ENCODE data around the gene DNAJC22. TPM values are rescaled to one million over a fixed set of nuclear protein-coding genes. Genes with fewer than 3 reads are reported as not detected.

Gene DNAJC22
- total RNA-seq, 2 experiments from 2014 or later, result 0.16 to 0.76 TPM

DNA sequence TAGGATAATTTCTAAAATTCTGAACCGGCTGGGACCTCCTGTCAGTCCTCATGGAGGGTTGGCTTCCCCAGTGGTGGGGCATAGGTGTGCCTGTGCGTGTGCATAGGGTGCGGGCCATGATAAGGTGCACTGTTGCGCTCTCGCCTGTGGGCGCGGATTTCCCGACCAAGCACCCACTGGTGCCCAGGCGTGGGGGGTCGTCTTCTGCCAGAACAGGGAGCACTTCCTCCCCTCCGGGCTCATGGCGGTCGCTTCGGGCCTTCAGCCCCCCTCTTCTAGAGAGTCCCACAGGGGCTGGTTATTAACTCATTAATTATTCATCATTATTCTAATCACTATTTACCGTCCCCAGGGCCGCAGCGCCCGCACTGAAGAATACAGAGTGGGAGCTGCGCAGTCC lies 12.5 kb upstream of the DNAJC22 start:
- Histone ChIP-seq H2AFZ (ENCODE audit: low read length) (no peak overlapping the region), H3K4me1 (ENCODE audit: insufficient read depth, low read length, poor library complexity, severe bottlenecking) (peaks cover 11% of the 10 kb centered on the region), H3K36me3 (ENCODE audit: insufficient read depth, low read length) (peaks cover 26% of the 10 kb centered on the region), H3K4me3 (ENCODE audit: low read depth, low read length, poor library complexity, severe bottlenecking) (no peak overlapping the region), H3K9me3 (ENCODE audit: low read length) (no peaks in the 10 kb centered on the region), H4K20me1 (ENCODE audit: insufficient read depth, low read length) (no peaks in the 10 kb centered on the region), H3K4me2 (ENCODE audit: low read length) (no peak overlapping the region), H3K9me2 (ENCODE audit: insufficient read depth, low read length) (no peaks in the 10 kb centered on the region), H3K27ac (ENCODE audit: low read depth, low read length, poor library complexity, severe bottlenecking) (no peak overlapping the region), H3K79me2 (ENCODE audit: insufficient read depth, low read depth, low read length) (no peaks in the 10 kb centered on the region)
- ChIA-PET POLR2A (interaction anchor here (1.2 kb wide), 1 partner anchor 12 kb away, joined by 3 read pairs; no protein-coding TSS in a partner anchor), CTCF (ENCODE audit: unreplicated experiment) (no interaction called here)
- intact Hi-C loops (cut with micrococcal nuclease; ENCODE audit: unreplicated experiment), result no loop called here
- DNase-seq (ENCODE audit: low spot score), result no peak
- no TSS peak for BruUV-seq (replicated peaks)
- TF ChIP-seq, protein P1, sequence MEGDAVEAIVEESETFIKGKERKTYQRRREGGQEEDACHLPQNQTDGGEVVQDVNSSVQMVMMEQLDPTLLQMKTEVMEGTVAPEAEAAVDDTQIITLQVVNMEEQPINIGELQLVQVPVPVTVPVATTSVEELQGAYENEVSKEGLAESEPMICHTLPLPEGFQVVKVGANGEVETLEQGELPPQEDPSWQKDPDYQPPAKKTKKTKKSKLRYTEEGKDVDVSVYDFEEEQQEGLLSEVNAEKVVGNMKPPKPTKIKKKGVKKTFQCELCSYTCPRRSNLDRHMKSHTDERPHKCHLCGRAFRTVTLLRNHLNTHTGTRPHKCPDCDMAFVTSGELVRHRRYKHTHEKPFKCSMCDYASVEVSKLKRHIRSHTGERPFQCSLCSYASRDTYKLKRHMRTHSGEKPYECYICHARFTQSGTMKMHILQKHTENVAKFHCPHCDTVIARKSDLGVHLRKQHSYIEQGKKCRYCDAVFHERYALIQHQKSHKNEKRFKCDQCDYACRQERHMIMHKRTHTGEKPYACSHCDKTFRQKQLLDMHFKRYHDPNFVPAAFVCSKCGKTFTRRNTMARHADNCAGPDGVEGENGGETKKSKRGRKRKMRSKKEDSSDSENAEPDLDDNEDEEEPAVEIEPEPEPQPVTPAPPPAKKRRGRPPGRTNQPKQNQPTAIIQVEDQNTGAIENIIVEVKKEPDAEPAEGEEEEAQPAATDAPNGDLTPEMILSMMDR (conservative IDR thresholded peaks at IDR 0.05; ENCODE audit: low read length), result no peak
- no peak for TF ChIP-seq EZH2phosphoT487 (IDR thresholded peaks at IDR 0.05; ENCODE audit: borderline replicate concordance, low read depth, low read length)

DNA sequence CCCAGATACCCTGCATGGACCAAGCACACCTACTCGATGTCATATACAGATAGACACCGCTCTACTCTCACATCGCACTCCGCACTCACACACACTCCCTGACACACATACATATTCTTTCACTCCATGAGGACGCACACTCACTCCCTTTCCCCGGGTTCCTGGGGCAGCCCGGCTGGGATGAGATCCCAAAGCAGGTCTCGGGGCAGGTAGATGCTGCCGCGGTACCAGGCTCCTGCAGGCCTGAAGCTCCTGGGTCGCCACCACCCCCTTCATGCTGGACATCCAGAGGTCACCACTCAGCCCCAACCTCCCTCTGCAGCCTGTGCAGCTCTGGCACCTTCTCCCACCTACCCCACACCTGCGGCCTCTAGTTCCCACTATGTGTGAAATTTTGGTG lies 12.0 kb upstream of the DNAJC22 start:
- no peak for DNase-seq (ENCODE audit: low spot score)
- Histone ChIP-seq H3K27ac (ENCODE audit: low read depth, low read length, poor library complexity, severe bottlenecking) (no peak overlapping the region), H3K9me2 (ENCODE audit: insufficient read depth, low read length) (no peaks in the 10 kb centered on the region), H3K9me3 (ENCODE audit: low read length) (no peaks in the 10 kb centered on the region), H3K79me2 (ENCODE audit: insufficient read depth, low read depth, low read length) (no peaks in the 10 kb centered on the region), H2AFZ (ENCODE audit: low read length) (no peak overlapping the region), H3K4me3 (ENCODE audit: low read depth, low read length, poor library complexity, severe bottlenecking) (no peak overlapping the region), H3K4me2 (ENCODE audit: low read length) (no peak overlapping the region), H4K20me1 (ENCODE audit: insufficient read depth, low read length) (no peaks in the 10 kb centered on the region), H3K4me1 (ENCODE audit: insufficient read depth, low read length, poor library complexity, severe bottlenecking) (peaks cover 11% of the 10 kb centered on the region), H3K36me3 (ENCODE audit: insufficient read depth, low read length) (peaks cover 21% of the 10 kb centered on the region)
- POLR2A ChIA-PET, result interaction anchor here (1.2 kb wide), 1 partner anchor 13 kb away, joined by 3 read pairs; no protein-coding TSS in a partner anchor
- intact Hi-C loops (cut with micrococcal nuclease; ENCODE audit: unreplicated experiment), result no loop called here
- CTCF ChIA-PET (ENCODE audit: unreplicated experiment), result no interaction called here
- no TSS peak for BruUV-seq (replicated peaks)
- TF ChIP-seq EZH2phosphoT487 (IDR thresholded peaks at IDR 0.05; ENCODE audit: borderline replicate concordance, low read depth, low read length), result no peak
- TF ChIP-seq, protein P1 (conservative IDR thresholded peaks at IDR 0.05; ENCODE audit: low read length), result no peak

DNA sequence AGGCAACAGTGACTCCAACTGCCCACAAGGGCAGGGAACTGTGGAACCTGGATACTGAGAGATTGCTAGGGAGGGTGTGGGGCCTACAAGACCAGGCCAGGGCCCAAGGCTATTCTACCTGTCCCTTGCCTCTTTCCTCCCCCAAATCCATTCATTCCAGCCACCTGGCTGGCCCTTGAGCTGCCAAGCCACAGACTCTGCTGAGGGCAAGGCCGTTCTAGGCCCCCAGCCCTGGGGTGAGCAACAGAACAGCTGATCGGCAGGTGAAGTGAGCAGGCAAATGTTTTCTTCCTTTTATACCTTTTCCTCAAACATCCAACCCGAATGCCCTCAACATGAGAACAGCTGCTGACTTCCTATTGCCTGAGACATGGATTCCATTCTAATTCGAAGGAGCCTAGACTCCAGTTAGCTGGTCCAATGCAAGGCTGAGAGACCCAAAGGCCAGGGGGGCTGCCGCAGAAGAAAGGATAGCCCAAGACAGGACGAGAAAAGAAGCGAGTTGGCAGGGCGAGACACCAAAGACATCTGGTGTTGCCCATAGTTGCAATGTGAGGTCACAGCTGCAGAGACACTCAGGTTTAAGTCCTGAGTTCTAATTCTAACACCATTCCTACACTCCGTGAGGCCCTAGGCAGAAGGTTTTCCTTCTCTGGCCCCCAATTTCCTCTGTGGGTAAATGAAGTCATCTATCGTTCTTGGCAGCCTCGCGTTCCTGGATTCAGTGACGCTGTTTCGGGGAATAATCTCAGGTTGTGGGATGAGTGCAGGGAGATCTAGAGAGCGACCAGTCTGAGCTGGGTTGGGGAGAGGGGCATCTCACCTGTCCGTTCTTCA lies 11.4 kb upstream of the DNAJC22 start:
- no peak overlapping the region for H3K4me2 ChIP-seq (ENCODE audit: low read length)
- DNase-seq (ENCODE audit: low spot score), result no peak
- no peak overlapping the region for H3K4me3 ChIP-seq (ENCODE audit: low read depth, low read length, poor library complexity, severe bottlenecking)
- H3K9me2 ChIP-seq (ENCODE audit: insufficient read depth, low read length), result no peaks in the 10 kb centered on the region
- BruUV-seq (replicated peaks), result no TSS peak
- ChIA-PET POLR2A (interaction anchor here (1.2 kb wide), 1 partner anchor 13 kb away, joined by 3 read pairs; no protein-coding TSS in a partner anchor), CTCF (ENCODE audit: unreplicated experiment) (no interaction called here)
- no peaks in the 10 kb centered on the region for H3K9me3 ChIP-seq (ENCODE audit: low read length)
- intact Hi-C loops (cut with micrococcal nuclease; ENCODE audit: unreplicated experiment), result no loop called here
- H4K20me1 ChIP-seq (ENCODE audit: insufficient read depth, low read length), result no peaks in the 10 kb centered on the region
- peaks cover 11% of the 10 kb centered on the region for H3K4me1 ChIP-seq (ENCODE audit: insufficient read depth, low read length, poor library complexity, severe bottlenecking)
- peaks cover 15% of the 10 kb centered on the region; the same call in 1 of the 2 replicates for H3K36me3 ChIP-seq (ENCODE audit: insufficient read depth, low read length)
- H3K27ac ChIP-seq (ENCODE audit: low read depth, low read length, poor library complexity, severe bottlenecking), result no peak overlapping the region
- H3K79me2 ChIP-seq (ENCODE audit: insufficient read depth, low read depth, low read length), result no peaks in the 10 kb centered on the region
- H2AFZ ChIP-seq (ENCODE audit: low read length), result no peak overlapping the region
- TF ChIP-seq, protein P1 (conservative IDR thresholded peaks at IDR 0.05; ENCODE audit: low read length), result no peak
- TF ChIP-seq EZH2phosphoT487 (IDR thresholded peaks at IDR 0.05; ENCODE audit: borderline replicate concordance, low read depth, low read length), result no peak
